ENCODE data around the gene TNFRSF1A.

The TNFRSF1A gene

DNA sequence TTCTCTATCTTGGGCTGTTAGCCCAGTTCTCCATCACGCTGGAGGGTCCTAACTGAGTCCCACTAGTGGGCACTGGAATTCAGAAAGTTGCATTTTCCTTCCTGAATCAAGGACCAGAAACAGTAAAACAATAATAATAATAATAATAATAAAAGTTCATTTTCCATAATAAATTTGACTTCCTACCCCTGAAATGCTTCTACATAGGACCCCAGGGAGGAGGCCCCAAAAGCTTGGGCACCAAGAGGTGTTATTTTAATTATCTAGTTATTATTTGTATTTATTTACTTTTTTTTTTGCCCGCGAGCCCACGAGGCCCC lies 21.1 kb upstream of the TNFRSF1A start:
- CTCF ChIA-PET: interaction anchor here (0.6 to 1.9 kb wide), 6 partner anchors 12 to 36 kb away, joined by 3 to 8 read pairs (median 4); no protein-coding TSS in a partner anchor
- POLR2A ChIA-PET: interaction anchor here (0.6 to 1.9 kb wide), 12 partner anchors 9 to 107 kb away, joined by 4 to 19 read pairs (median 6); partner anchors contain the start of genes TNFRSF1A and VAMP1
- no peak for DNase-seq (ENCODE audit: extremely low spot score)
- TF ChIP-seq LEF1 (IDR thresholded peaks at IDR 0.05; ENCODE audit: borderline replicate concordance) (no peak), L3MBTL2 (conservative IDR thresholded peaks at IDR 0.05) (peak; percentile 46; the same call in 1 of the 2 replicates)

DNA sequence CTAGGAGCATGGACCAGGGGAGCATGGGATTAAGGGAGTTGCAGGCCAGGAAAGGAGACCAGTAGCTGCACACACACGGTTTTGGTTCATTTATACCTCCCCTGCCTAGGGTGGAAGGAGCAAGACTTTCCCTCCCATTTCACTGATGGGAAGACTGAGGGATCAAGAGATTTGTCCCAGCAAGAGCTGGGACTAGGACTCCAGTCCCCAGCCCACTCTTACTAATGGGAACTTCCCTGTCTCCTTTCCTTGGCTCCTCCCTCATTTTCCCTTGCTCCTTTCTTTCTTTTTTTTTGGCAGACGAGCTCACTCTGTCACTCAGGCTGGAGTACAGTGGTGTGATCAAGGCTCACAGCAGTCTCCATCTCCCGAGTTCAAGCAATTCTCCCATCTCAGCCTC lies 20.5 kb upstream of the TNFRSF1A start:
- DNase-seq (ENCODE audit: extremely low spot score): no peak
- TF ChIP-seq, protein P1, sequence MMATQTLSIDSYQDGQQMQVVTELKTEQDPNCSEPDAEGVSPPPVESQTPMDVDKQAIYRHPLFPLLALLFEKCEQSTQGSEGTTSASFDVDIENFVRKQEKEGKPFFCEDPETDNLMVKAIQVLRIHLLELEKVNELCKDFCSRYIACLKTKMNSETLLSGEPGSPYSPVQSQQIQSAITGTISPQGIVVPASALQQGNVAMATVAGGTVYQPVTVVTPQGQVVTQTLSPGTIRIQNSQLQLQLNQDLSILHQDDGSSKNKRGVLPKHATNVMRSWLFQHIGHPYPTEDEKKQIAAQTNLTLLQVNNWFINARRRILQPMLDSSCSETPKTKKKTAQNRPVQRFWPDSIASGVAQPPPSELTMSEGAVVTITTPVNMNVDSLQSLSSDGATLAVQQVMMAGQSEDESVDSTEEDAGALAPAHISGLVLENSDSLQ (IDR thresholded peaks at IDR 0.05): peak; percentile 46; the same call in 1 of the 2 replicates
- TF ChIP-seq FOXM1 (IDR thresholded peaks at IDR 0.05; ENCODE audit: borderline replicate concordance) (no peak), FOXK2 (IDR thresholded peaks at IDR 0.05) (no peak), BHLHE40 (IDR thresholded peaks at IDR 0.05; ENCODE audit: borderline replicate concordance) (no peak)
- ChIA-PET POLR2A (interaction anchor here (0.7 to 1.9 kb wide), 8 partner anchors 10 to 108 kb away, joined by 4 to 19 read pairs (median 9); partner anchors contain the start of genes TNFRSF1A and VAMP1), CTCF (interaction anchor here (0.6 to 1.9 kb wide), 3 partner anchors 17 to 36 kb away, joined by 3 to 8 read pairs (median 5); no protein-coding TSS in a partner anchor)

DNA sequence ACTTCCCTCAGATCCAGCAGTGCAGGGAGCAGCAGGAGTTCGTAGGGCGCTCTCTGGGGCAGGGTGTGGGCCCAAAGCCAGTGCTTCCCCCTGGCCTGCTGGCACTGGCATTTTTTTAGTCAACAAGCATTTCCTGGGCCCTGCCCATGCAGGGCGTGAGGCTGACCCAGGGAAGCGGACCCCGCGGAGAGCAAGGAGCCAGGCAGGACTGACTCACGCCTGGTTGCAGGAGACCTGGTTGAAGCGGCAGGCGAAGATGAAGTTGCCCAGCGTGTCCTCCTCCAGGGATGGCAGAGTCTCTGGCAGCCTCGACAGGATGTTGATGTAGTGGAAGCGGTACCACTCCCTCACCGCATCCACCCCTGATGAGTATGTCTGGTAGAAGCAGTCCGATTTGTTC lies 20.0 kb upstream of the TNFRSF1A start:
- ChIA-PET CTCF (no interaction called here), POLR2A (interaction anchor here (1.5 kb wide), 1 partner anchor 25 kb away, joined by 4 read pairs; no protein-coding TSS in a partner anchor)
- no peak for DNase-seq (ENCODE audit: extremely low spot score)
- TF ChIP-seq TARDBP (IDR thresholded peaks at IDR 0.05): no peak
- no peak for TF ChIP-seq FOXK2 (IDR thresholded peaks at IDR 0.05)
- no peak for TF ChIP-seq BHLHE40 (IDR thresholded peaks at IDR 0.05; ENCODE audit: borderline replicate concordance)
- no peak for TF ChIP-seq CTBP1 (IDR thresholded peaks at IDR 0.05; ENCODE audit: borderline replicate concordance)
- TF ChIP-seq LEF1 (IDR thresholded peaks at IDR 0.05; ENCODE audit: borderline replicate concordance): no peak
- no peak for TF ChIP-seq FOXM1 (IDR thresholded peaks at IDR 0.05; ENCODE audit: borderline replicate concordance)
- TF ChIP-seq, protein P1 (IDR thresholded peaks at IDR 0.05): no peak
- TF ChIP-seq SUZ12 (IDR thresholded peaks at IDR 0.05): no peak
- TF ChIP-seq ARNT (IDR thresholded peaks at IDR 0.05): no peak
- TF ChIP-seq L3MBTL2 (conservative IDR thresholded peaks at IDR 0.05): no peak
- no peak for TF ChIP-seq FOXA1 (IDR thresholded peaks at IDR 0.05)
- TF ChIP-seq HDGF (IDR thresholded peaks at IDR 0.05; ENCODE audit: borderline replicate concordance): no peak
- TF ChIP-seq NFRKB (IDR thresholded peaks at IDR 0.05): no peak
- TF ChIP-seq ZNF384 (IDR thresholded peaks at IDR 0.05): no peak
- TF ChIP-seq SP1 (IDR thresholded peaks at IDR 0.05): no peak

DNA sequence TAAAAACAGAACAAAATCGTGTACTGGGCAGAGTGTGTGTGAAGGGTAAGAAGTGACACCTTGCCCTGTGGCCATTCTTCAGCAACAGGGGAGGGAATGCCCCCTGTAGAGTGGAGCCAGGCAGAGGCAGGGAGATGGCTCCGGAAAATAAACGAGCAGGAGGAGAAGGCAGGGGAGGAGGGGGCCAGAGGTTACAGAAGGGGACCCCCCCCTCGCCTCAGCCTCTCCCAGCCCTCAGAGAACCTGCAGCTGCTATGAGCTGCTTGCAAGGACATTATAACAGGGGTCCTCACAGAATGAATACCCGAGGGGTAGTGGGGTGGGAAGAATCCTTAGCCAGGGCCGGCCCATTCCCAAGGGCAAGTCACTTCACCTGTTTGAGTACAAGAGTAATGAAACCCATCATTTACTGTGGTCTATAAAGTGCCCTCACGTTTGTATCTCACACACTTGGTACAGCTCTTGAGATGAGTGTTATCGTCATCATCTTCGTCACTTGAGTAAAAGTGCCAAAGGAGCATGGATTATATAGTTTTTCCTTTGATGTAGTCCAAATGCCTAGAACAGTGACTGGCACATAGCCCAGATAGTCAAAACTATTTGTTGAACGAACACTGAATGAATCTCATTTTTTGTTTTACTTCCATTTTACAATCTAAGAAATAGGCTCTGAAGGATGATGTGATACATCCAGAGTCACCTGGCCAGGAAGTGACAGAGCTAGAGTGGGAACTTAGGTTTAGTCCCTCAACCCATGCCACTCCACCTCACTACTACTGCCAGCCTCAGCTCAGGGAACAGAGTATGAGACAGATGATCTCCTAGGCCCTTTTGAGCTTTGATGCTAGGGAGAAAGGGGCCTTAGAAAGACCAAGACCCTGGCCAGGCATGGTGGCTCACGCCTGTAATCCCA lies 19.0 kb upstream of the TNFRSF1A start:
- CTCF ChIA-PET: interaction anchor here (1.6 kb wide), 1 partner anchor 16 kb away, joined by 11 read pairs; no protein-coding TSS in a partner anchor
- TF ChIP-seq CTBP1 (IDR thresholded peaks at IDR 0.05; ENCODE audit: borderline replicate concordance) (no peak), NFRKB (IDR thresholded peaks at IDR 0.05) (no peak), FOXM1 (IDR thresholded peaks at IDR 0.05; ENCODE audit: borderline replicate concordance) (no peak), LEF1 (IDR thresholded peaks at IDR 0.05; ENCODE audit: borderline replicate concordance) (no peak)
- no peak for DNase-seq (ENCODE audit: extremely low spot score)
- POLR2A ChIA-PET: interaction anchor here (1.5 kb wide), 1 partner anchor 24 kb away, joined by 4 read pairs; no protein-coding TSS in a partner anchor

DNA sequence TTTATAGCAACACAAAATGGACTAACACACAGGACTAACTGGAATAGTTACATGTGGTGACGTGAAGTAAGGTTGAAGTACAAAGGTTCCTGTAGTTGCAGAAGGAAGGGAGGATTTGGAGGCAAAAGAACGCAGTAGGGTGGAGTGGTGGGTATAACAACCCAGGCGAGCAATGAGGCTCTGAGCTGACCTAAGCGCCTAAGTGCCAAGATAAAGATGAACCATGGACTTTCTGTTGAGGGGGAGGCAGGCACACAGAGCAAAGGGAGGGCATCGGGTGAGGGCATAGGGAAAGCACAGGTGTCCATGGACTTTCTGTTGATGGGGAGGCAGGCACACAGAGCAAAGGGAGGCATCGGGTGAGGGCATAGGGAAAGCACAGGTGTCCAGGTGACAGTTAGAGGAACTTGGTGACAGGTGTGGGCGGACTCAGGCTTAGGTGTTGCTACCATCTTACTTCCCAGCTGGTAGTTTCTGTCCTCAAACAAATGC lies 18.2 kb upstream of the TNFRSF1A start:
- ChIA-PET POLR2A (interaction anchor here (1.0 to 1.5 kb wide), 2 partner anchors 23 to 24 kb away, joined by 4 to 6 read pairs; no protein-coding TSS in a partner anchor), CTCF (interaction anchor here (1.6 kb wide), 1 partner anchor 15 kb away, joined by 11 read pairs; no protein-coding TSS in a partner anchor)
- DNase-seq (ENCODE audit: extremely low spot score): no peak
- no peak for TF ChIP-seq BHLHE40 (IDR thresholded peaks at IDR 0.05; ENCODE audit: borderline replicate concordance)

DNA sequence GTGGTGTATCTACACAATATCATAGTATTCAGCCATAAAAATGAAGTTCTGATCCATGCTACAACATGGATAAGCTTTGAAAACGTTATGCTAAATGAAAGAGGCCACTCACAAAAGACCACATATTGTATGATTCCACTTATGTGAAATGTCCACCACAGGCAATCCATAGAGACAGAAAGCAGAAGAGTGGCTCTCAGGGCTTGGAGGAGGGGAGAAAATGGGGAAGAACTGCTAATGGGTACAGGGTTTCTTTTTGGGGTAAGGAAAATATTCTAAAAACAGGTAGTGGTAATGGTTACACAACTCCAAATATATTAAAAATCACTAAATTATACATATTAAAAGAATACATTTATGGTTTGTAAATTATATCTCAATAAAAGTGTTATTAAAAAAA lies 17.0 kb upstream of the TNFRSF1A start:
- TF ChIP-seq BHLHE40 (IDR thresholded peaks at IDR 0.05; ENCODE audit: borderline replicate concordance): no peak
- no peak for TF ChIP-seq CTBP1 (IDR thresholded peaks at IDR 0.05; ENCODE audit: borderline replicate concordance)
- no peak for TF ChIP-seq FOXA1 (IDR thresholded peaks at IDR 0.05)
- no peak for TF ChIP-seq ELF4 (IDR thresholded peaks at IDR 0.05)
- no peak for TF ChIP-seq L3MBTL2 (conservative IDR thresholded peaks at IDR 0.05)
- TF ChIP-seq LEF1 (IDR thresholded peaks at IDR 0.05; ENCODE audit: borderline replicate concordance): no peak
- no peak for TF ChIP-seq SUZ12 (IDR thresholded peaks at IDR 0.05)
- no peak for TF ChIP-seq HDGF (IDR thresholded peaks at IDR 0.05; ENCODE audit: borderline replicate concordance)
- no peak for TF ChIP-seq ARNT (IDR thresholded peaks at IDR 0.05)
- TF ChIP-seq TARDBP (IDR thresholded peaks at IDR 0.05): no peak
- TF ChIP-seq, protein P1 (IDR thresholded peaks at IDR 0.05): no peak
- no peak for TF ChIP-seq SP1 (IDR thresholded peaks at IDR 0.05)
- TF ChIP-seq NFRKB (IDR thresholded peaks at IDR 0.05): no peak
- TF ChIP-seq FOXM1 (IDR thresholded peaks at IDR 0.05; ENCODE audit: borderline replicate concordance): no peak
- TF ChIP-seq FOXK2 (IDR thresholded peaks at IDR 0.05): no peak
- no peak for TF ChIP-seq ZNF384 (IDR thresholded peaks at IDR 0.05)
- ChIA-PET POLR2A (interaction anchor here (3.9 kb wide), 1 partner anchor 17 kb away, joined by 13 read pairs; the partner anchor contains the start of gene TNFRSF1A), CTCF (interaction anchor here (0.6 to 0.9 kb wide), 2 partner anchors 9 to 205 kb away, joined by 3 to 4 read pairs; no protein-coding TSS in a partner anchor)
- DNase-seq (ENCODE audit: extremely low spot score): no peak
